GM10847 (cell line): ENCODE results near the gene SYCE3.
A peak's percentile ranks its signal among the peaks of the same experiment; 100 is the strongest.

Experiments
- POLR2A ChIP-seq: IDR thresholded peaks from 2 replicates; pipeline ENCODE4 v1.6.1; 2011; ENCODE audit not compliant: insufficient read length; ENCODE audit errors: extremely low read depth

The SYCE3 gene

GRCh38 chr22:50562523-50563412, at the start of gene SYCE3:
Gene SYCE3 (minus strand): TSS chr22:50562919. CDS start chr22:50556405, 6,514 bp downstream.
- peak; percentile 62 for TF ChIP-seq POLR2A

DNA sequence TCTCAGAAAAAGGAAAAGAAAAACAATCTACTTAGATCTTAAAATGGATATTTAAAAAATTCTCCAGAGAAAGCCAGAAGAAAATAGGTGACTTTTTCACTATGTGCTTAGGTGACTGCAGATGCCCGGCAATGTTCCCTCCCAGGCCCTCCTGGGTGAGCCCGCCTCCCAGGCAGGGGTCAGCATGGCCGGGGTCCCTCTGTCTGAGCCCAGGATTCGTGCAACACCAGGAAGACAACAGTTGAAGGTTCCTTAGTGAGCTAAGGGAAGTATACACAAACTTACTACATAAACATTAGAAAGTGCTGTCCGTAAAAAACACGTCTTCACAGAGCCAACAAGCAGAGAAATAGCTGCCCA, 49.4 kb upstream of the SYCE3 start:
- TF ChIP-seq POLR2A, result no peak

- TF ChIP-seq POLR2A, result no peak
Measured at GRCh38 chr22:50611341-50612060, 48.8 kb upstream of the SYCE3 start.

DNA sequence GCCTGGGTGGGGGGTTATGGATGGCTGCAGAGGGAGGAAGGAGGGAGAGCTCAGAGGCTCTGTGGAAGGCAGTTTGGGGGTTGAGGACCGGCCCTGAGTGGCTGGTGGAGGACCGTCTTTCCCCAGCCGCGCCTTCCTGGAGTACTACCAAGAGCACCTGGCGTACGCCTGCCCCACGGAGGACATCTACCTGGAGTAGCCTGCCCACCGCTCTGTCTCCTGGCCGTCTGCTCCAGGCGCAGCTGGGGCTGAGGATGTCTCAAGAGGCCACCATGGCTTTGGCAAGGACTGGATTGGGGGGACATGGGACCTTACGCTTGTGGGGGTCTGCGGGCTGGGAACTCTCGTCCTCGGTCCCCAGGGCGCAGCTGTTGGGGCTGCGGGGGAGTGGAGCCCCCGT, 47.9 kb upstream of the SYCE3 start:
- no peak for TF ChIP-seq POLR2A

DNA sequence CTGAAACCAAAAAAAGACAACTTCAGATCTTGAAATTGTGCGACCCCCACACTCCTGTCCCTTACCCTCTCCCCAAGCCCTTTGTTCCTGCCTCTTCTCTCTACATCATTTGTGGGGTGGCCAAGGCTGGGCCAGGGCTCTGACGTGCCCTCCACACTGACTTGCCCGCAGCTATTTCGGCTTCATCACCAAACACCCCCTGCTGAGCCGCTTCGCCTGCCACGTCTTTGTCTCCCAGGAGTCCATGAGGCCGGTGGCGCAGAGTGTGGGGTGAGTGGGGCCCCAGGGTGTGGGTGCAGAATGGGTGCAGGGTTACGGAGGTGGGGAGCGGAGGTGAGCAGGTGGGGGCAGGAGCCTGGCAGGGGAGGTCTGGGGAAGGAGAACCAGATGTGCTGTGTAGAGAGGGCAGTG, 47.3 kb upstream of the SYCE3 start:
- TF ChIP-seq POLR2A, result no peak

DNA sequence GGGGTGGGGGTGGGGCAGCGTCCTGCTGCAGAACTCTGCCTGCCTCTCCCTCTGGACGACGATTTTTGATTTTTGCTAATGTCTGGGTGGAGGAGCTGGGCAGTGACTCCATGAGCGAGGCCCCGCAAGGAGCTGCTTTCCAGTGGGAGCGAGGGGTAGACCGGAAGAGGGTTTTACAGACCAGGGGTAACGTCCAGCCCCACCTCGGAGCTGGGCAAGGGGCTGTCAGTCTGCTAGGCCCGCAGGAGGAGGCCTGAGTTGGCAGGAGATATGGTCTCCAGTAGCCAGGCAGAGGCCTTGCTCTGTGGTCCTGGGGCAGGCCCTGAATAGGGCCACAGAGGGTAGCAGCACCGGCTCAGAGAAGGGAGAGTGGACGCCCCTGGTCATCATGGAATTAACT, 46.9 kb upstream of the SYCE3 start:
- TF ChIP-seq POLR2A, result no peak

- TF ChIP-seq POLR2A, result no peak
Measured at GRCh38 chr22:50608996-50609395, 46.3 kb upstream of the SYCE3 start.

- no peak for TF ChIP-seq POLR2A
Measured at GRCh38 chr22:50607659-50608020, 44.9 kb upstream of the SYCE3 start.

GRCh38 chr22:50606946-50607658, 44.4 kb upstream of the SYCE3 start:
- TF ChIP-seq POLR2A, result no peak

DNA sequence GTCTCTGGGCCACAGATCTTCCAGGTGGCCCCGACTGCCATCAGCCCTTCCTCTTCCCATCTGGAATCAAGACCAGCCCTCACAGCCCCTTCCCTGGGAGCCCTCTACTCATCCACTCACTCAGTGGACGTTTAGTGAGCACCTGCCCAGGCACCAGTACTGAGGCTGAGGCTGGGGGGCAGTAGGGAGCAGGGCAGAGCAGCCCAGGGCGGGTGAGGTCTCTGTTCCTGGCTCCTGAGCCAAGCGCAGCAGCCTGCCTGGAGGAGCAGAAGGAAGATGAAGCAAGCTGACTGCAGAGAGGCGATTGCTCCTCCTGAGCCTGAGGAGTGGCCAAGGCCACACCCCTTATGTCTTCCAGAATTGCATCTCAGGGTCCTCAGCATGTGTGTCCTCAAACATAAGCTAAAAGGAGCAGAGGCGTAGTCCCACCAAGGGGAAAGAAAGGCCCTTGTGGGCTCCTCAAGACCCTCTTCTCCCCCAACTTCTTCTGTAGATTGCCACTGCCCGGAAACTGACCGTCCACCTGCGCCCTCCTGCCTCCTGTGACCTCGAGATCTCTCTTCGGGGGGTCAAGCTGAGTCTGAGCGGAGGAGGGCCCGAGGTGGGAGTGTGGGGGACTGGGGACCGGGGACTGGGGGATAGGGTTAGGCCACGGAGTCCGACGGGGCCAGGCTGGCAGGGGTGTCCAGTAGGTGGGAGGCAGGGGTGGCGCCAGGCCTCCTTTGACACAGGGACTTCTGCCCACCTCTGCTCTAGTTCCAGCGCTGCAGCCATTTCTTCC, 43.6 kb upstream of the SYCE3 start:
- no peak for TF ChIP-seq POLR2A

DNA sequence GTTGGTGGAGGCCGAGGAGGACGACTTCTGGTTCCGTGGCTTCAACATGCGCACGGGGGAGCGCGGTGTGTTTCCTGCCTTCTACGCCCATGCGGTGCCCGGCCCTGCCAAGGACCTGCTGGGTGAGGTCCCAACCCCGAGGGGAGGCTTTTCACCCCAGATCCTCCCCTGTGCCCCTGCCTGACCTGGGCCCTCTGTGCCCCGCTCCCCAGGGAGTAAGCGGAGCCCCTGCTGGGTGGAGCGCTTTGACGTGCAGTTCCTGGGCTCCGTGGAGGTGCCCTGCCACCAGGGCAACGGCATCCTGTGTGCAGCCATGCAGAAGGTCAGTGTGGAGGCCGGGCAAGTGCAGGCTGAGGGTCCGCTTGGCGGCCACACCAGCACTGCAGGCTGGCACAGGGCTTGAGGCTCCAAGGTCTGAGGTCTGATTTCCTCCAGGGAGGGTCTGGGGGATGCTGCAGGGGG, 42.9 kb upstream of the SYCE3 start:
- no peak for TF ChIP-seq POLR2A

DNA sequence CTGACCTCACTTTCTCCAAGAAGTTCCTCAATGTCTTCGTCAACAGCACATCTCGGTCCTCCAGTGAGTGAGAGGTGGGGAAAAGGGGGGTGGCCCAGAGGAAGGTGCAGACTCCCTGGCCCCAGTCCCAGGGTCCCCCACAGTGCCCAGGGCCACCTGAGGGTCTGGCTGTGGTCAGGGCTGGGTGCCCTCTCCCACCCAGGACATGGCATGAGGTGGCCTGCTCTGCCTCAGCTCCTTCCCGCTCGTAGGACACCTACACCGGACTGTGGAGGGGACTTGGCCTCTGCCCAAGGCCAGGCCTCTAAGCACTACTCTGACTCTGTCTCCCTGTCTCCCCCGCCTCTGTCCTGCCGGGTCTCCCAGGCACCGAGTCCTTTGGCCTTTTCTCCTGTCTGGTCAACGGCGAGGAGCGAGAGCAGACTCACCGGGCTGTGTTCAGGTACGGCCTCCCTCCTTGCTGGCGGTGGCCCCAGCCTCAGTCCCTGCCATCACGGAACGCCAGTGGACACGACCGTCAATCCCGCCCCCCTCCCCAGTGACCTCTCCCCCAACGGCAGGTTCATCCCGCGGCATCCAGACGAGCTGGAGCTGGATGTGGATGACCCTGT, 42.4 kb upstream of the SYCE3 start:
- TF ChIP-seq POLR2A, result no peak

GRCh38 chr22:50604256-50605001, 41.7 kb upstream of the SYCE3 start:
- no peak for TF ChIP-seq POLR2A

DNA sequence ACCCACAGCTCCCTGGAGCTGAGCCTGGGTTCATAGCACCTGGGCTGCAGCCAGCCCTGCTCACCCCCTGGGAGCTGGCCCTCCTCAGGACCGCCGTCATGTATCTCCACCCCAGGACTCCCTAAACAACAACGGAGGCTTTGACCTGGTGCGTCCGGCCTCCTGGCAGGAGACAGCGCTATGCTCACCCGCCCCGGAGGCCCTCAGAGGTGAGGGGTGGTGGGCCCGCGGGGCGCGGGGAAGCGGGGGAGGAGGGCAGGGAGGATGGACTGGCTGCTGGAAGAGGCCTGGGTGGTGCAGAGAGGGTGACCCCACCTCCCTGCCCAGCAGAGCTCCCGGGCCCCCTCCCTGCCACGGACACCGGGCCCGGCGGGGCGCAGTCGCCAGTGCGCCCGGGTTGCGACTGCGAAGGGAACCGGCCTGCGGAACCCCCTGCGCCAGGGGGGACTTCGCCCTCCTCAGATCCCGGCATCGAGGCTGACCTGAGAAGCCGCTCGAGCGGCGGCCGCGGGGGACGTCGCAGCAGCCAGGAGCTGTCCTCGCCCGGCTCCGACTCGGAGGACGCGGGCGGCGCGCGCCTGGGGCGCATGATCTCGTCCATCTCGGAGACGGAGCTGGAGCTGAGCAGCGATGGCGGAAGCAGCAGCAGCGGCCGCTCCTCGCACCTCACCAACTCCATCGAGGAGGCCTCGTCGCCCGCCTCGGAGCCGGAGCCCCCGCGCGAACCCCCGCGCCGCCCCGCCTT, 41.0 kb upstream of the SYCE3 start:
- no peak for TF ChIP-seq POLR2A

GRCh38 chr22:50602338-50602700, 39.6 kb upstream of the SYCE3 start:
- TF ChIP-seq POLR2A, result no peak
